ENCODE data around the gene ORC2.

DNA sequence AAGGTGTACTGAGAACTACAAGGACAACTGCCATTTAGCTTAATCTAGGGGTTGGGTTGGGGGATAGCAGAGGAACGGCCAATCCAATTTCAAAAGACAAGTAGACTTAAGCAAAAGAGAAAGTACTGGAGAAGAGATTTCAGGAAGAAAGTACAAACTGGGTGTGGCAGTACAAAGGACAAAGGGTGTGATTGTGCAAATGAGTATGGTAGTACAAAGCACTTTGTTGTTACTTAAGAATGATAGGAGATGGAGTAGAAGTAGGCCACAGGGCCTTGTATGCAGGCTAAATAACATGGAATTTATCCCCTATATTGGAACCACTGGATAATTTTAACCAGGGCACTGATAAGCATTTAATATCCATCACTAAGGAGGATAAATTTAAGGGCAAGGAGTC lies 4.7 kb upstream of the ORC2 start:
- TF ChIP-seq, protein P1, sequence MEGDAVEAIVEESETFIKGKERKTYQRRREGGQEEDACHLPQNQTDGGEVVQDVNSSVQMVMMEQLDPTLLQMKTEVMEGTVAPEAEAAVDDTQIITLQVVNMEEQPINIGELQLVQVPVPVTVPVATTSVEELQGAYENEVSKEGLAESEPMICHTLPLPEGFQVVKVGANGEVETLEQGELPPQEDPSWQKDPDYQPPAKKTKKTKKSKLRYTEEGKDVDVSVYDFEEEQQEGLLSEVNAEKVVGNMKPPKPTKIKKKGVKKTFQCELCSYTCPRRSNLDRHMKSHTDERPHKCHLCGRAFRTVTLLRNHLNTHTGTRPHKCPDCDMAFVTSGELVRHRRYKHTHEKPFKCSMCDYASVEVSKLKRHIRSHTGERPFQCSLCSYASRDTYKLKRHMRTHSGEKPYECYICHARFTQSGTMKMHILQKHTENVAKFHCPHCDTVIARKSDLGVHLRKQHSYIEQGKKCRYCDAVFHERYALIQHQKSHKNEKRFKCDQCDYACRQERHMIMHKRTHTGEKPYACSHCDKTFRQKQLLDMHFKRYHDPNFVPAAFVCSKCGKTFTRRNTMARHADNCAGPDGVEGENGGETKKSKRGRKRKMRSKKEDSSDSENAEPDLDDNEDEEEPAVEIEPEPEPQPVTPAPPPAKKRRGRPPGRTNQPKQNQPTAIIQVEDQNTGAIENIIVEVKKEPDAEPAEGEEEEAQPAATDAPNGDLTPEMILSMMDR (IDR thresholded peaks at IDR 0.05) = no peak
- TF ChIP-seq POLR2A (IDR thresholded peaks at IDR 0.05) (no peak), POLR2AphosphoS5 (IDR thresholded peaks at IDR 0.05; ENCODE audit: insufficient read depth in 1 of 2, low read depth in 1 of 2) (peak in 1 of 2 donors; percentile 38)
